ENCODE data around the gene C6orf15. TPM values are rescaled to one million over a fixed set of nuclear protein-coding genes. Genes with fewer than 3 reads are reported as not detected.

C6orf15 gene
- total RNA-seq, 1 donor from 2014 or later, result not detected

DNA sequence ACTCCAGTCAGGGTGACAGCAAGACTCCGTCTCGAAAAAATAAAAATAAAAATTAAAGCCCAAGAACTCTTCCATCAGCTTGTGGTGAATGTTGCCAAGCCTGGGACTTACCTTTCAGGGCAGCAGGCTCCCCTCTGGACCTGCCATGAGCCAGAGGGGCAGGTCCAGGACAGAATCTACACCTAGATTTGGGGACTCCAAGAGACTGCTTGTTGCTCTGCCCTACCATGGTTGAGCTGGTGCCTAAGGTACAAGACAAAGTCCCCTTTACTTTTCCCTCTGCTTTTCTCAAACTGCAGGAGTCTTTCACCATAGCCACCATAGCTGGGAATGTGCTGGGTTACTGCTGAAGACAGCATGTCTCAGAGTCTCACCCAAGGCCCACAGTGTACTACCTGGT lies 9.2 kb downstream of the C6orf15 start:
- DNase-seq, result no peak

DNA sequence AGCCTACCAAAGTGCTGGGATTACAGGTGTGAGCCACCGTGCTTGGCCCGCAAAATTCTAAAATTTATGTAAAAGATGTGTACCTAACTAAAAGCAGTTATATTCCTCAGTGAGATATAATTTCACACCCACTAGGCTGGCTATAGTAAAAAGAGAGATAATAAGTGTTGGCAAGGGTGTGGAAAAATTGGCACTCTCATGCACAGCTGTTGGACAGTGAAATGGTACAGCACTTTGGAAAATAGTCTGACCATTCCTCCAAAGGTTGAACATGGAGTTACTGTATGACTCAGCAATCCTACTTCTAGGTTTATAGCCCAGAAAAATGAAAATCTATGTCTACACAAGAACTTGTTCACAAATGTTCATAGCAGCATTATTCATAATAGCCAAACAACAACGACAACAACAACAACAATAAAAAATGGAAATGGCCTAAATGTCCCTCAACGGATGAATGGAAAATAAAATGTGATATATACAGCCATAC lies 13.9 kb downstream of the C6orf15 start:
- DNase-seq, result no peak

GRCh38 chr6:31096656-31097055 lies 15.7 kb downstream of the C6orf15 start:
- no peak for DNase-seq

GRCh38 chr6:31096215-31096614 lies 16.2 kb downstream of the C6orf15 start:
- no peak for DNase-seq

DNA sequence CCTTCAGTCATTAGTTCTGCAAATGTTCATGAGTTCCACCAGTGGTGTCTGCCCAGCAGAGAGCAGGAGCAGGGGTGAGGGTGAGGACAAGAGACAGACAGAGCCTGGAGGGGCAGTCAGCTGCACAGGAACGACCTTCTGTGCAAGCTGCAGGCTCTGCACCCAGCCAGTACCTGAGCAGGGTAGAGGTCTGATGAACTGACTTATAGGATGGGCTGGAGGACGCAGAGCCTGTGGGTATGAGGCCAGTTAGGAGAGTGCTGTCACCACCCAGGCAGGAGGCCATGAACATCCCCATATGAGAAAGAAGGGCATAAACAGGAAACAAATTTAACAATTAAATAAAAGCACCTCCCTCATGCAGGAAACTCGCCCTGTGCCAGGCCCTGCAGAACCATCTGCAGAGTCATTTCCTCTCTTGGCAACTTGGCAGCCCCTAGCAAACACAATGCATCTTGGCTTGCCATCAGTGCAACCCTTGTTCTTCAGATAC lies 17.9 kb downstream of the C6orf15 start:
- peak; percentile 77 for DNase-seq

DNA sequence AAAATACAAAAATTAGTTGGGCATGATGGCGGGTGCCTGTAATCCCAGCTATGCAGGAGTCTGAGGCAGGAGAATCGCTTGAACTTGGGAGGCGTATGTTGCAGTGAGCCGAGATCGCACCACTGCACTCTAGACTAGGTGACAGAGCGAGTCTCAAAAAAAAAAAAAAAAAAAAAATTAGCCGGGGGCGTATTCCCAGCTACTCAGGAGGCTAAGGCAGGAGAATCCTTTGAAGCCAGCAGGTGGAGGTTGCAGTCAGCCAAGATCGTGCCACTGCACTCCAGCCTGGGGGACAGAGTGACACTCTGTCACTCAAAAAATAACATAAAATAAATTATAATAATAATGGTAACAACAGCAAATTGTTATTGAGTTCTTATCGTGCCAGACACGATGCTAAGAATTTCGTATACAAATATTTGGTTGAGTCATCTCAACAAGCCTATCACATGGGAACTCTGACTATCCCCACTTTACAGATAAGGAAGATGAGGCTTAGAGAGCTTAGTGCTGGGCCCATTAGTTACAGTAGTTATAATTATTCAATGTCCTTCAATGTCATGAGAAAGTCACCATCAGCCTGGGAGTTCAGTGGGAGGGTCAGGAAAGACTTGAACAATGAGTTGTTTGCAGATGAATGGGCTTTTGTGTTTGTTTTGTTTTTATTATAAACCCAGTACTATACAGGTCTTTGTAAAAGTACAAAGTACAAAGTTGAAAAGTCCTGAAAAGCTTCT lies 19.4 kb downstream of the C6orf15 start:
- peak; percentile 56 for DNase-seq

DNA sequence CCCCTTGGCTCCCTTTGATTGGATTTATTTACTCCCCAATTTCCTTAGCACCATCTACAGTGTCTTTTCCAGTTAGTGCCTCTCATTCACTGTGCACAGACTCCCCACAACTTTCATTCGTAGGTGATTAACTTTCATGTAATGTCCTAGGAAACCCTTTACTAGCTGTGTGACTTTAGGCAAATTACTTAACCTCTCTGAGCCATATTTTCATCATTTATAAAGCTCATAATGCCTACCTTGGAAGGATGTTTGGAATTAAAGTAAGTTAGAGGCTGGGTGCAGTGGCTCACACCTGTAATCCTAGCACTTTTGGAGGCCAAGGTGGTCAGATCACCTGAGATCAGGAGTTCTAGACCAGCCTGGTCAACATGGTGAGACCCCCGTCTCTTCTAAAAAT lies 20.1 kb downstream of the C6orf15 start:
- no peak for DNase-seq

- no peak for DNase-seq
Measured at GRCh38 chr6:31091680-31092079, 20.7 kb downstream of the C6orf15 start.

- DNase-seq, result no peak
Measured at GRCh38 chr6:31090973-31091364, 21.4 kb downstream of the C6orf15 start.

GRCh38 chr6:31090275-31090972 lies 22.0 kb downstream of the C6orf15 start:
- no peak for DNase-seq

DNA sequence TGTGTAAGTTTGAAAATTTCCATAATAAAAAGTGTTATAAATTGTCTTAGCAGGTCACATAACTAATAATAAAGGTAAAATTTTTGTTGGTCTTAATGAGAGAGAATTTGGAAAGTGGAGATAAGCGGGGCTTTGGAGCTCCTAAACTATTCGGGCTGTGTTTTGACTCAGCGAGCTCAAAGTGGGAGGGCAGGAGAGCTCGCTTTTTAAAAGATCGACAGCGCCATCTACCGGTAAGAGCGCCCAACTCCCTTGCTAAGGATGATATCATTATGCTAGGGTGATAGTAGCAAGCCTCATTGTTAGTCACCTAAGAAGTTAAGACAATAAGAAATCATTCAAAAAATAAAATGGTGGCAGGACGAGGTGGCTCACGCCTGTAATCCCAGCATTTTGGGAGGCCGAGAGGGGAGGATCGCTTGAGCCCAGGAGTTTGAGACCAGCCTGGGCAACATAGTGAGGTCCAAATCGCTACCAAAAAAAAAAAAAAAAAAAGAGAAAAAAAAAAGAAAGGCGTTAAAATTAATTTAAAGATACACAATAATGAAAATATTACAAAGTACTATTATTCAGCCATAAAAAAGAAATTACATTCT lies 24.8 kb downstream of the C6orf15 start:
- DNase-seq, result peak; percentile 94

- peak; percentile 71 for DNase-seq
Measured at GRCh38 chr6:31086788-31087440, 25.5 kb downstream of the C6orf15 start.

- peak; percentile 64 for DNase-seq
Measured at GRCh38 chr6:31083742-31084354, 28.5 kb downstream of the C6orf15 start.

GRCh38 chr6:31081872-31082271 lies 30.5 kb downstream of the C6orf15 start:
- DNase-seq, result no peak

DNA sequence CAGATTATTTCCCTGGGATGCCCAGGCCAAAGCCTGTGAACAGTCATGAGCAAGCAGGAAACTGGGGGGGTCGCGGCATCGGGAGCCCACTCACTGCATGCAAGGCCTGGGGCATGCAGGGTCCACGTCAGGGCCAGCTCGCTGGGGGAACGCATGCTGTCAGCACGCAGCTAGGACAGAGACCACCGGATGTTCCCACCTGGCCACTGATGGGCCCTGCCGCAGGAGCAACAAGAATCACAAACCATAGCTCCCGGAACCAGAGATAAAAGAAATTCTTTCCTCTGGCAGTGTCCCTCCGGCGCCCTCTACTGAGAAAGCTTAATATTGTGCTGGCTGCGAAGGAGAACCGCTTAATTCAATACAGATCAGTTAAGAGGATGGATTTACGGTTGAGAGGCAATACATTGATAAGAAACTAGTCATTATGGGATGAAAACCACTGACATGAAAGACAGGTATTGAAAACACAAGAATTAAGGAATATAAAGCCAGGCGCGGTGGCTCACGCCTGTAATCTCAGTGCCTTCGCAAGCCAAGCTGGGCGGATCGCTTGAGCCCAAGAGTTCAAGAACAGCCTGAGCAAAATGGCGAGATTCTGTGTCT lies 32.6 kb downstream of the C6orf15 start:
- DNase-seq, result peak; percentile 77

DNA sequence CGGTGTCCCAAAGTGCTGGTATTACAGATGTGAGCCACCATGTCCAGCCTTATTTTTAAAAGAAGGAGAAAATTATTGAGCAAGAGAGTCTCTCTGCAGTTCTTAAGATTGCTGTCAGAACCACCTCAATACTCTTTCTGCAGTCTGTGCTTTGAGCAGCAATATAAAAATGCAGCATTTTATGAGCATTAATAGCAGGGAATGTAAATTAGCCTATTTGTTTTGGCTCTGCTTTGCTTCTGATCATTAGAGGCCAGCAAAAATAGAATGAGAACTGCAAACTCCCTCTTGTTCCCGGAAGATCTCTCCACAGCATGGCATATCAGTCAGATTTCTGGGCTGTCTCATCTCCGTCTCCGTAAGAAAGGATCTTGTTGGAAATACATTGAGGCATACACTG lies 35.8 kb downstream of the C6orf15 start:
- no peak for DNase-seq

DNA sequence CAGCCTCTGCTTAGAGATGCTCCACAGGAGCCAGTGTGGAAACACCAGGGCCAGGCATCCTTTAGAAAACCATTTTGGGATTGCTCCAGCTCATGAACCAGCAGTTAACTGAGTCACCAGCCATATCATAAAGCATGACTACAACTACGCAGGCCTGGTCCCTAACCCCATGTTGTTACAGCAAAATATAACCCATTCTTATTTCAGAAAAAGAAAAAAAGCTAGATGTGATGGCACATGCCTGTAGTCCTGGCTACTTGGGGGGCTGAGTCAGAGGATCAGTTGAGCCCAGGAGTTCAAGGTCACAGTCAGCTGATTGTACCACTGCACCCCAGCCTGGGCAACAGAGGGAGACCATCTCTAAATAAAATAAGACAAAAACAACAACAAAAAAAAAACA lies 36.8 kb downstream of the C6orf15 start:
- no peak for DNase-seq

DNA sequence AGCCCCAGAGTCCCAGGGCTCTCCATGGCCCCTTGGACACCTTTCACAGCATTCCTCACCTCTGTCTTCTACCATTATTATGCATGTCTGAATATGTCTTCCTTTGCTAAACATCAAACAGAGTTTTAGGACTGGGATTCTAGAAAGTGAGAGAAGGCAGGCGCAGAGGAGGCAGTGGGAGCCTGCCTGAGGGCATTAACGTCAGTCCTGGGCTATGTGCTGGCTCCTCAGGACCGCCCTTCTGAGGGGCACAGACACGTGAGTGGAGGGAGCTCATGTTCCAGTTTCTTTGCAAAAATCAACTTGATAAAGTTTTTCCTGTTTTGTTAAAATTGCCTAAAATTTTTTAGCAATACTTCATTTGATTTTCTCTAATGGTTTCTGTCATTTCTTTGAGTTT lies 38.0 kb downstream of the C6orf15 start:
- no peak for DNase-seq

DNA sequence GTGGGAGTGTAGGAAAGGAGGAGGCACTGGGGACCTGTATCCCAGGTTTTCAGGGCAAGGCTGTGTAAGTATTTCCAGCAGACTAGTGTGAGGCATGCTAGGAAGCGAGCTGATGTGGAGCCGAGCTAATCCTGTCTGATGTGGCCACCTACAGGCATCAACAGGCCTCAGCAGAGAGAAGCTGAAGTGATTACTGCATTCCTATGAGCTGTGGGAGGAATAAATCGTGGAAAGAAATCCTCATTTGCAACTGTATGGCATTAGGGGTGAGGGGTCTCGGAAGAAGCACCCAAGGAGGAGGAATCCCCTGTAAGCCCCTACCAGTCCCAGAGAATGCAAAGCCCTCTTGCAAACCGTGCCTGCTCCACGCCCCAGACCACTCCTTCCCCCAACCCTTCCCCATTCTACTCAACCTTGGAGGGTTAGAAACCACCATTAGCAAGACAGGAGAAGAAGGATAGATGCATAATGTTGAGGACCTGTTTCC lies 41.6 kb downstream of the C6orf15 start:
- DNase-seq, result peak; percentile 71

DNA sequence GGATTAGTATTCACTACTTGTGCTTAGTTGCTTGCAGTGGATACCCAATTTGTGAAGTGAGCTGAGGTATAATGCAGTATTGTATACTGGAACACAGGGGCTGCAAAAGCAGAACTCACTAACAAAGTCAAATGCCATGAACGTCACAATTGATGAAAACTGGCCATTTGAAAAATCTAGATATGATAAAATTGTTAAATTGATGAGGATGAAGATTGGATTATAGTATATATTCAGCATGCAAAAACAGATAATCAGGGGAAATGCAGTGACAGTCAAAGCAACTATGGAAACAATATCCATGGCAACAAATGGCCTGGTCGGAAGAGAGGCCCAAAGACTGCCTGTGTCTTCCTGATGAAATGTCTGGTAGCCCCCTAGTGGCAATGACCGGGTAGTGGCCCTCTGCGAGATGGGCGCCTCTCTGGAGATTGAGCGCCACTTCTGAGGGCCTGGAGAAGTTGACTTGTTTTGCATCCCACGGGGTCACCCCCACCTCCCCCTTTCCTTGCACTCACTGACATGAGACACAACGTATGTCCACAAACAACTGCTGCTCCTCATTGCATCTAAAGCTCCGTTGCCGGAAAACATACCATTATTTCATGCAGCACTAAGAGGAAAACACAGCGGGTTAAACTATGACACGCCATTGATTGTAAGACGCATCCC lies 43.6 kb downstream of the C6orf15 start:
- DNase-seq, result peak; percentile 89

All from dermis blood vessel endothelial cell (primary cell).